NCI-H345 (cell line): Measurements from ENCODE around the gene IGFBP1.
"Not testable (repeated sequence)": the region's sequence is repeated elsewhere in the genome, so short reads cannot be mapped to it uniquely, and the experiment has no call there.

Experiments used
- DNase-seq: peaks from one replicate; lab custom pipeline; 2025; lab: John Stamatoyannopoulos, UW

Gene IGFBP1

DNA sequence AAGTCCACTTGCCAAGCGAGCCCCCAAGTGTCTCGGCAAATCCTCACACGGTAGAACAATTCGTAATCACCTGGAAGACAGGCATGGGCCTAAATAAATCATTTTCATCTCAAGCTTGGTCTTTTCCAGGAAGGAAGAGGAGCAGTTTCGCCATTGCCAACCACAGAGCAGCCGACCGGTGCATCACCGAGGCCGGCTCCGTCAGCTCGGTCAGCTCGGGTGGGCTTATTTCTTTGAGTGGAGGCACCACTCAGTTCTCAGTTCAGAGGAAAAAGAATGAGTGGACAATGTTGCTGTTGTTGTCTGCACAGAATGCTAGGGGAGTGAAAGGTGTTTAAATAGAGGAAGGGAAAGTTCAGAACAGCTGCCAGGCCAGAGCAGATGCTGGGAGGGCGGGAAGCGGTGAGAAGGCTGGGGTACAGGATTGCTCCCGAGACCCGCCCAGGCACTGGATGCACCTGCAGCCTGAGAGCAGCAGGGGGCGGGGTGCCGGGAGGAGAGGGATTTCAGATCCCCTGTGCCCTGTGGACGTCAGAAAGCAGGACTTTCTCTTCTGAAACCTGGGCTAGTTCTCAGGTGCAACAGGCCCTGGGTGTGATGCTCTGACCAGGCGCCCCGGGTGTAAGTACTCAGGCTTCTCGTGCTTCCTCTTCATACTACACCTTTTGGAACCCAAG, 50.5 kb downstream of the IGFBP1 start:
- DNase-seq = no peak

DNA sequence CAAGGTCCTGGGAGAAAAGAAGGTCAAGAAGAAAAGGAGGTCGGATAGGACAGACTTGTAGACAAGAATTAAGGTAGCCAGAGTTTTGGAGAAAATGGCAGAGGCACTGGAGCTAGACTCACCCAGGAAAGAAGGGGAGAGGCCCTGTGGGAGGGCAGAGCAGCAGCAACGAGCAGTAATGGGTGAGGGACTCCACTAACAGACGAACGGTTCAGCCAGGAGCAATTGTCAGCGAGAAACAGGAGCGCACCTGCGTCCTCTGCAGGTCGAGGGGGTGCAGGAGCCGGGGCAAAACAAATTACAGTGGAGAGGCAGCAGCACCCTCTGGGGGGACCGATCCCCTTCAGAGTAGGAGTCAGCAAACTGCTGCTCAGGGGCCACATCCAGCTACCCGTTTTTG, 51.3 kb downstream of the IGFBP1 start:
- DNase-seq = no peak

DNA sequence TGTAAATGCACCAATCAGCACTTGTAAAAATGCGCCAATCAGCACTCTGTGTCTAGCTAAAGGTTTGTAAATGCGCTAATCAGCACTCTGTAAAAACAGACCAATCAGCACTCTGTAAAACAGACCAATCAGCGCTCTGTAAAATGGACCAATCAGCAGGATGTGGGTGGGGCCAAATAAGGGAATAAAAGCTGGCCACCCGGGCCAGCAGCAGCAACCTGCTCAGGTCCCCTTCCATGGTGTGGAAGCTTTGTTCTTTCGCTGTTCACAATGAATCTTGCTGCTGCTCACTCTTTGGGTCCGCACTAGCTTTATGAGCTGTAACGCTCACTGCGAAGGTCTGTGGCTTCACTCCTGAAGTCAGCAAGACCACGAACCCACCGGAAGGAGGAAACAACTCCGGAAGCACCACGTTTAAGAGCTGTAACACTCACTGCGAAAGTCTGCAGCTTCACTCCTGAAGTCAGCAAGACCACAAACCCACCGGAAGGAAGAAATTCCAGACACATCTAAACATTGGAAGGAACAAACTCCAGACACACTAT, 52.0 kb downstream of the IGFBP1 start:
- not testable (repeated sequence) for DNase-seq

DNA sequence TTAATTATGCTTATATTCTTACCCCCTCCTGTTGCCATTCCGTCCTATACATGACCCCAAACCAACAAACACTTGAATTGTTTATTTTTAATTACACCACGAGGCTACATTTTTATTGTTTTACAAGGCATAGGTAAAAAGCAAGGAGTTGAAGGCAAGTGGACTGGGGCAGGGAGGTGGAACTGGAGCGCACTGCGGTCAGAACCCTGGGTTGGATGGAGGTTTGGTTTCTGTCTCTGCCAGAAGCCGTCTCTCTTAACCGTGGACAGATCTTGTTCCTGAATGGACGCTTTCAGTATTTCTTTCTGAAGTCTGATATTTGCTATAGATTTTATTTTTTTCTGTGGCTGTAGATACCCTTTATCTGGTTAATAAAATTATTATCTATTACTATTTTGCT, 52.7 kb downstream of the IGFBP1 start:
- no peak for DNase-seq
